GM10847 (cell line): ENCODE data around the gene PTCD1.

Experiments used
- POLR2A ChIP-seq: IDR thresholded peaks from 2 replicates; pipeline ENCODE4 v1.6.1; 2011; ENCODE audit not compliant: insufficient read length; ENCODE audit errors: extremely low read depth

PTCD1 gene, protein sequence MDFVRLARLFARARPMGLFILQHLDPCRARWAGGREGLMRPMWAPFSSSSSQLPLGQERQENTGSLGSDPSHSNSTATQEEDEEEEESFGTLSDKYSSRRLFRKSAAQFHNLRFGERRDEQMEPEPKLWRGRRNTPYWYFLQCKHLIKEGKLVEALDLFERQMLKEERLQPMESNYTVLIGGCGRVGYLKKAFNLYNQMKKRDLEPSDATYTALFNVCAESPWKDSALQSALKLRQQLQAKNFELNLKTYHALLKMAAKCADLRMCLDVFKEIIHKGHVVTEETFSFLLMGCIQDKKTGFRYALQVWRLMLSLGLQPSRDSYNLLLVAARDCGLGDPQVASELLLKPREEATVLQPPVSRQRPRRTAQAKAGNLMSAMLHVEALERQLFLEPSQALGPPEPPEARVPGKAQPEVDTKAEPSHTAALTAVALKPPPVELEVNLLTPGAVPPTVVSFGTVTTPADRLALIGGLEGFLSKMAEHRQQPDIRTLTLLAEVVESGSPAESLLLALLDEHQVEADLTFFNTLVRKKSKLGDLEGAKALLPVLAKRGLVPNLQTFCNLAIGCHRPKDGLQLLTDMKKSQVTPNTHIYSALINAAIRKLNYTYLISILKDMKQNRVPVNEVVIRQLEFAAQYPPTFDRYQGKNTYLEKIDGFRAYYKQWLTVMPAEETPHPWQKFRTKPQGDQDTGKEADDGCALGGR

DNA sequence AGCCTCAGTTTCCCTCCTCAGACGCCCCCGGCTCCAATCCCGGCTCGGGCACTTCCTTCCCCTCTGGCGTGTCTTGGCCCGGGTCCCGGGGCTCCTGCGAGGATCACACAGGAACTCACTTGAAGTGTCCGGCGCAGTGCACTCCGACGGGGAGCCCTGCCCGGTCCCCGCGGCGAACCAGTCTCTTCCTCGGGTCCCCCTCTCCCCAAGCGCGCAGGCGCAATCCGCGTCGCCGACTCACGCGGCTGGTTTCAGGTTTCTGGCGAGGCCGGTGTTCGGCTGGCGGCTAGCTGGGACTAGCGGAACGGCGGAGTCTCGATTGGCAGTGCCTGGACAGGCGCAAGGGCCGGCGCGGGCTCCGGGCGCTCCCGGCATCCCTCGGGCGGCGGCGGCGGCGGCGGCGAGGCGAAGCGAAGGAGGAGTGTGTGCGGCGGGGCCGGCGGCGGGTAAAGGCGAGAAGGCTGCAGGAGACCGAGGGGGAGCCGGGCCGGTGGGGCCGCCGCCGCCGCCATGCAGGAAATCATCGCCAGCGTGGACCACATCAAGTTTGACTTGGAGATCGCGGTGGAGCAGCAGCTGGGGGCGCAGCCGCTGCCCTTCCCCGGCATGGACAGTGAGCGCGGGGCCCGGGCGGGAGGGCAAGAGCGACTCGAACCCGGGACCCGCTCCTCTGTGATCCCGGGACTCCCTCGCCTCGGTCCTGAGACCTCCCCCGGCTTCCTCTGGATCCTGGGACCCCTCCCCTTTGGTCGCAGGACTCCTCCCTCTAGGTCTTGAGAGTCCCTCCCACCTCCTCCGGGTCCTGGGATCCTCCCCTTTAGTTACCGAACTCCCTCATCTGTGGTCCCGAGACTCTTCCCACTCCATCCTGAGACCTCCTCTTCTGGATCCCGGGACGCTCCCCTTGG lies at the start of gene PTCD1, which contains the start of gene CPSF4:
Gene PTCD1, minus strand, starts transcription at position 226 of the 908 bp plus-strand sequence. CDS start 3,556 bp downstream, outside the sequence.
Gene CPSF4, plus strand, starts transcription at position 371 of the 908 bp plus-strand sequence. Its CDS starts 140 bp downstream, at position 511.
- TF ChIP-seq POLR2A = peak; percentile 85

GRCh38 chr7:99485094-99485493 lies 46.5 kb upstream of the PTCD1 start:
- no peak for TF ChIP-seq POLR2A

GRCh38 chr7:99478464-99479440 lies 40.2 kb upstream of the PTCD1 start:
- TF ChIP-seq POLR2A = no peak

GRCh38 chr7:99476107-99476506 lies 37.5 kb upstream of the PTCD1 start:
- TF ChIP-seq POLR2A = no peak

DNA sequence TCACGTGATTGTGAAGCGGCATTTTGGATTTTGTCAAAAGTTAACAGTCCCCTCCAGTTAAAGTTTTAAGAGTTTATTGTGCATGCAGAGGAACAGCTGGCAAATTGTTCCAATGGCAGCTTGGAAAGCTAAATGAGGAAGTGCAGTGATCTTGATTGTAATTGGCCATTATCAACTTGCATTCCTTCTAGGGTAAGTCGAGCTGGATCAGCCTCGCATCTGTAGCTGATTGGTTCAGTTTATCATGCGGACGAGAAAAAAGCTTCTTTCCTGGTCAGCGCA lies 34.7 kb upstream of the PTCD1 start:
- no peak for TF ChIP-seq POLR2A

DNA sequence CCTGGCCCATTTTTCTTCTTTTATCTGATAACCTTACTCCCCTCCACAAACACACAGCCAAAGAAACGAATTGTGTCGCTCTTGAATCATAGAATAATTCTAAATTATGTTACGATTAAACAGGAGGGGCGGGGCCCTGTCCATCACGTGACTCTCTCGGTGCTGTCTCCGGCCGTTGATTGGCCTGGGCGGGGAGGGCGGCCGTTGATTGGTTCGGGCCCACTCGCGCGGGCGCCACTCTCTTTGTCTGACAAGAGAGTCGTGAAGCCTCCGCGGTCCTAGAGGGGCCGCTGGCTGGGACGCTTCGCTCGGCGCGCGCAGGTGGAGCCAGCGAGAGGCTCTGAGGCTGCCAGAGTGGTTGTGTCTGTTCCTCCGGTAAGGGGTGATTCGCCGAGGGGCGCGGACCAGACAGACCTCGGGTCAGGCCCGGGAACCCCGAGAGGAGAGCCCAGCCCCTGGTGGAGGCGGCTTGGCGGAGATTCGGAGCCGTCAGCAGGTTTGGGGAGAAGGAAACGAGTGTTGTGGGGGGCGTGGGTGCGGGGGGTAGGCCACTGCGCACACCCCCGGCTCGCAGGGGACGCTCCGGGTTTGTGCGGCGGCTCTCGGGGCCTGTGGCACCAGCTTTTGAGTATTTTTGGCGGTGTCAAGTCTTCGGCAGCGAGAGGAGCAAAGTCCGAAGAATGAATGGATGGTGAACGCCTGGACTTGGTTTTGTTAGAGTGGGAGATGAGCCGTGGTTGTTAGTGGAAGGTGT lies 34.1 kb upstream of the PTCD1 start, which contains the start of gene ZNF789:
Gene ZNF789, plus strand, starts transcription at position 330 of the 754 bp plus-strand sequence. CDS start 3,567 bp downstream, outside the sequence.
- peak; percentile 81 for TF ChIP-seq POLR2A

GRCh38 chr7:99469381-99470065 lies 30.9 kb upstream of the PTCD1 start:
- no peak for TF ChIP-seq POLR2A

DNA sequence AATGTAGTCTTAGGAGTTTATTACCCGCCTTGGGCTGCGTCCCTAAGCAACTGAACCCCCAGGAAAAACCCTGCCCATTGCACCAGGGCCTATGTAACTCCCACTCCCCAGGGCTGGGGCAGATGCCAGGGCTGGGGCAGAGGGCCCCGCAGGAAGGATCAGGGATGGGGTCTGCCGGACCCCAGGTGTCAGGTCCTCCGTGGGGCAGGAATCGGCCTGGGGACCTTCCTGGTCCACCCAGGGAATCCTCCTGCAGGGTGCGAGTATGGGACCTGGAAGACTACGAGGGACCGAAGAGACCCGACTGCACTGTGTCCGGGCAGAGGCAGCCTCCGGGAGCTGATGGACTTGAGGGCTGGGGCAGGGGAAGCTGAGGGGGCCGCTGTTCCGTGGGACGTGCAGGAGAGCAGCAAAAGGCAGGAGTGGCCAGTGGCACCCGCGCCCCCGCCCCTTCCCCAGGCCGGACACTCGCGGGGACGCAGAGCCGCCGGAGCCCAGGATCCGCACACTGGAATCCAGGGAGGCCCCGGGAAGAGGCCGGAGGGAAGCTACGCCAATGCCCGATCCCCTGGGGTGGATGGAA lies 29.8 kb upstream of the PTCD1 start:
- TF ChIP-seq POLR2A = no peak

DNA sequence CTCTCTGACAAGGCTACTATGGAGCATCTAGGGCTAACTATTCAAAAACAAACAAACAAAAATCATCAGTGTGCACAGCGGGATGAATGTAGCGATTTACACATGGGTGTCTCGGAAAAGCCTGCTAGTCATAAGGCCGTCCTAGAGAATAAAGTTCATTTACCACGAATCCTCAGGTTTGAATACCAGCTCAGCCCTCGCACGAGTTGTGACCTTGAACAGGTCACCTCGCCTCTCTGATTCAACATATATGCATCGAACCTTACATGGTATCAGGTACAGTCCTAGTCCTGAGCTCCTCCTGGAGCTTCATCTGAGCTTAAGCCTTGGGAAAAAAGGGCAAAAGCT lies 26.8 kb upstream of the PTCD1 start:
- no peak for TF ChIP-seq POLR2A

DNA sequence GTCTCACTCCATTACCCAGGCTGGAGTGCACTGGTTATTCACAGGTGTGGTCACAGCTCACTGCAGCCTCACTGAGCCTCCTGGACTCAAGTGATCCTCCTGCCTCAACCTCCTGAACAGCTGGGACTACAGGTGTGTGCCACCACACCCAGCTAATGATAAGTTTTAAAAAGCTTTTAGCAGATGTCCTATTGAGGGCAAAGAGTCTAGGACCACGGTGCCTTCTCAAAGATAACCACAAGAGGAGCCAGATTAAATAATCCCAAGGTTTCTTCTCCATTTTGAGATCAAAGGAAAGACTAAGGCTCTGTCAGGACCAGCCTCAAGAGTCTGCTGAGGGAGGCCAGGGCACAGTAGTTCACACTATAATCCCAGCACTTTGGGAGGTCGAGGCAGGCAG lies 22.6 kb upstream of the PTCD1 start:
- TF ChIP-seq POLR2A = no peak

DNA sequence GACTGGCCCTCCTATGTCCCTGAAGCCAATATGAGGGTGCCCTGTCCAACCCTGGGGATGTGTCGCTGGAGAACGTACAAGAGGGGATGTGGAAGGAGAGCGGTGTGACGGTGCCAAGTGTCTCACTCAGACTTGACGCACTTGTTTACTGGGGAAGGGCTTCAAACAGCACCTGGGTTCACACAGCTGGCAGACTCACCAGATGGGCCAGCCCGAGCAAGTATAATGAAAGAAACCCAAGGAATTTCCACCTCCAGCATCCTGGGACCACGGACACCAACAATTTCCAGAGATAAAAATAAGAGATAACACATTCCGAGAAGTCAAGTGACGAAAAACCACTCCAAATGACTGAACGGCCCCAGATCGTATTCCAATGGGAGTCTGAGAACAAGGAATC lies 22.1 kb upstream of the PTCD1 start:
- no peak for TF ChIP-seq POLR2A

DNA sequence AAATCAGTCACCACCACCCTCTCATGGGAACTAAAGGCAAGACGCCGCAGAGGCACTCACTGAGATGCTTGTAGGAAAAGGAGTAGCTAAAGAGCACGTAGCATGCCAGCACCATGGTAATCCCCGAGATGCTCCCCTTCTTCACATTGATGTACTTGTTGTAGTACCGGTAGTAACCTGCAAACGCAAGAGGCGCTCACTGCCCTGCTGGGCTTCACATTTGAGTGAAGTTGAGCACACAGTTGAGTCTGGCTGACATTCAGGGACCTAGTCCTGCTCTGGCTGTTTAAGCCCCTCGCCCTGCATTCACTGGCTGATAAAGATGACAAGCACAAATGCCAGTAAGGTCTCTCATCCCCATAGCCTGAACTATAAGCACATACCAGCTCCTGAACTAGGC lies 20.5 kb upstream of the PTCD1 start:
- TF ChIP-seq POLR2A = no peak
